Measurements from ENCODE around the gene KATNB1.

- TF ChIP-seq, protein P1, sequence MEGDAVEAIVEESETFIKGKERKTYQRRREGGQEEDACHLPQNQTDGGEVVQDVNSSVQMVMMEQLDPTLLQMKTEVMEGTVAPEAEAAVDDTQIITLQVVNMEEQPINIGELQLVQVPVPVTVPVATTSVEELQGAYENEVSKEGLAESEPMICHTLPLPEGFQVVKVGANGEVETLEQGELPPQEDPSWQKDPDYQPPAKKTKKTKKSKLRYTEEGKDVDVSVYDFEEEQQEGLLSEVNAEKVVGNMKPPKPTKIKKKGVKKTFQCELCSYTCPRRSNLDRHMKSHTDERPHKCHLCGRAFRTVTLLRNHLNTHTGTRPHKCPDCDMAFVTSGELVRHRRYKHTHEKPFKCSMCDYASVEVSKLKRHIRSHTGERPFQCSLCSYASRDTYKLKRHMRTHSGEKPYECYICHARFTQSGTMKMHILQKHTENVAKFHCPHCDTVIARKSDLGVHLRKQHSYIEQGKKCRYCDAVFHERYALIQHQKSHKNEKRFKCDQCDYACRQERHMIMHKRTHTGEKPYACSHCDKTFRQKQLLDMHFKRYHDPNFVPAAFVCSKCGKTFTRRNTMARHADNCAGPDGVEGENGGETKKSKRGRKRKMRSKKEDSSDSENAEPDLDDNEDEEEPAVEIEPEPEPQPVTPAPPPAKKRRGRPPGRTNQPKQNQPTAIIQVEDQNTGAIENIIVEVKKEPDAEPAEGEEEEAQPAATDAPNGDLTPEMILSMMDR (IDR thresholded peaks at IDR 0.05) = no peak
- no peak for TF ChIP-seq SREBF2 (IDR thresholded peaks at IDR 0.05)
- TF ChIP-seq JUN (IDR thresholded peaks at IDR 0.05) = no peak
- no peak for TF ChIP-seq RFX5 (IDR thresholded peaks at IDR 0.05)
- TF ChIP-seq, protein P2, sequence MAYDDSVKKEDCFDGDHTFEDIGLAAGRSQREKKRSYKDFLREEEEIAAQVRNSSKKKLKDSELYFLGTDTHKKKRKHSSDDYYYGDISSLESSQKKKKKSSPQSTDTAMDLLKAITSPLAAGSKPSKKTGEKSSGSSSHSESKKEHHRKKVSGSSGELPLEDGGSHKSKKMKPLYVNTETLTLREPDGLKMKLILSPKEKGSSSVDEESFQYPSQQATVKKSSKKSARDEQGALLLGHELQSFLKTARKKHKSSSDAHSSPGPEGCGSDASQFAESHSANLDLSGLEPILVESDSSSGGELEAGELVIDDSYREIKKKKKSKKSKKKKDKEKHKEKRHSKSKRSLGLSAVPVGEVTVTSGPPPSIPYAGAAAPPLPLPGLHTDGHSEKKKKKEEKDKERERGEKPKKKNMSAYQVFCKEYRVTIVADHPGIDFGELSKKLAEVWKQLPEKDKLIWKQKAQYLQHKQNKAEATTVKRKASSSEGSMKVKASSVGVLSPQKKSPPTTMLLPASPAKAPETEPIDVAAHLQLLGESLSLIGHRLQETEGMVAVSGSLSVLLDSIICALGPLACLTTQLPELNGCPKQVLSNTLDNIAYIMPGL (CRISPR knock-in tag; IDR thresholded peaks at IDR 0.05; ENCODE audit: borderline replicate concordance) = no peak
Observed at GRCh38 chr16:57769541-57770145, 34.1 kb downstream of the KATNB1 start.

Measured in A549 (cell line).